B cell (primary cell): Measurements from ENCODE around the gene D2HGDH. TPM values are rescaled to one million over a fixed set of nuclear protein-coding genes. Genes with fewer than 3 reads are reported as not detected.

Source experiments
- ATAC-seq: fragments of 200-7000 bp; cut with Tn5 transposase; one replicate; pipeline ENCODE4 v1.10.0; 2021; ENCODE audit warnings: low read depth, mild to moderate bottlenecking, moderate number of reproducible peaks, moderate library complexity
- CTCF ChIA-PET: fragments of 350-600 bp; sonication (Branson Sonifier 250); formaldehyde crosslinking; loops from one replicate; lab custom pipeline; 2021; ENCODE audit warnings: antibody characterized with exemption, inconsistent platforms; lab: Charles Lee
- POLR2A ChIA-PET: fragments of 350-600 bp; sonication (Branson Sonifier 250); formaldehyde crosslinking; loops from one replicate; lab custom pipeline; 2021; ENCODE audit warnings: antibody characterized with exemption; lab: Charles Lee
- DNase-seq: peaks from one replicate; pipeline ENCODE4 v3.0.0; 2013
- H2AFZ ChIP-seq: 2 replicates; pipeline ENCODE4 v1.6.1; 2012; ENCODE audit warnings: mild to moderate bottlenecking, low read depth, low read length; ENCODE audit not compliant: insufficient read depth, poor library complexity, severe bottlenecking
- H3K27ac ChIP-seq, 2 donors: 1 replicate in 1 of 2; 2 replicates in 1 of 2; pipeline ENCODE4 v1.5.1; 2012 to 2013; ENCODE audit warnings: low read length in 2 of 2, mild to moderate bottlenecking in 2 of 2, moderate library complexity in 1 of 2
- H3K27me3 ChIP-seq, 4 experiments: fragments of 200-600 bp in 1 of 4; sonication (generic) in 1 of 4; replicated peaks in 1 of 4; 1 replicate in 2 of 4; 2 replicates in 2 of 4; pipeline versions ENCODE4 v1.6.1 to v1.7.0; 2013 to 2016; ENCODE audit warnings: low read length in 3 of 4, mild to moderate bottlenecking in 2 of 4, mixed read lengths in 1 of 4, moderate library complexity in 1 of 4; ENCODE audit not compliant: insufficient read depth in 4 of 4, control insufficient read depth in 3 of 4; ENCODE audit errors: control extremely low read depth in 1 of 4
- H3K36me3 ChIP-seq, 2 experiments: replicated peaks in 1 of 2; 1 replicate in 1 of 2; 2 replicates in 1 of 2; pipeline versions ENCODE4 v1.6.1 to v1.7.1; 2013; ENCODE audit warnings: low read length in 1 of 2; ENCODE audit not compliant: insufficient read depth in 2 of 2, control insufficient read depth in 1 of 2; ENCODE audit errors: control extremely low read depth in 1 of 2, extremely low read depth in 1 of 2
- H3K4me1 ChIP-seq, 2 donors: fragments of 200-600 bp in 1 of 2; sonication (generic) in 1 of 2; 1 replicate in 1 of 2; 2 replicates in 1 of 2; pipeline versions ENCODE4 v1.5.1 to v1.6.1; 2013 to 2017; ENCODE audit warnings: low read length in 2 of 2; ENCODE audit not compliant: control insufficient read depth in 2 of 2, insufficient read depth in 2 of 2
- H3K4me2 ChIP-seq: replicated peaks from 2 replicates; pipeline ENCODE3; 2012; ENCODE audit warnings: mild to moderate bottlenecking, low read depth, low read length; ENCODE audit not compliant: poor library complexity, severe bottlenecking
- H3K4me3 ChIP-seq, 5 experiments: fragments of 200-600 bp in 1 of 5; sonication (generic) in 1 of 5; 1 replicate in 3 of 5; 2 replicates in 2 of 5; pipeline versions ENCODE4 v1.5.1 to v1.7.0; 2011 to 2016; ENCODE audit warnings: low read length in 4 of 5, mild to moderate bottlenecking in 4 of 5, low read depth in 2 of 5, control low read depth in 1 of 5, moderate library complexity in 1 of 5; ENCODE audit not compliant: insufficient read depth in 1 of 5; ENCODE audit errors: control extremely low read depth in 1 of 5, extremely low read depth in 1 of 5
- H3K79me2 ChIP-seq: fragments of 200-600 bp; sonication (generic); one replicate; pipeline ENCODE4 v1.6.0; 2016; ENCODE audit warnings: low read length; ENCODE audit not compliant: control insufficient read depth, insufficient read depth
- H3K9ac ChIP-seq: fragments of 200-600 bp; sonication (generic); 2 replicates; pipeline ENCODE4 v1.6.1; 2017; ENCODE audit warnings: mild to moderate bottlenecking, low read length, moderate library complexity
- H3K9me3 ChIP-seq, 3 donors: one replicate each; pipeline versions ENCODE4 v1.6.1 to v1.7.1; 2013; ENCODE audit warnings: low read length in 2 of 3; ENCODE audit not compliant: control insufficient read depth in 2 of 3, insufficient read depth in 1 of 3; ENCODE audit errors: control extremely low read depth in 1 of 3
- H4K20me1 ChIP-seq: 2 replicates; pipeline ENCODE4 v1.6.0; 2012; ENCODE audit warnings: mild to moderate bottlenecking, low read length; ENCODE audit not compliant: insufficient read depth, control insufficient read depth, poor library complexity, severe bottlenecking
- H3K27ac Mint-ChIP-seq: one replicate; pipeline ENCODE4 v1.8.0; 2021; ENCODE audit warnings: mixed read lengths
- H3K27me3 Mint-ChIP-seq: one replicate; pipeline ENCODE4 v1.8.0; 2021; ENCODE audit warnings: mixed read lengths
- H3K4me1 Mint-ChIP-seq: one replicate; pipeline ENCODE4 v1.8.0; 2021; ENCODE audit warnings: mixed read lengths
- H3K4me3 Mint-ChIP-seq: one replicate; pipeline ENCODE4 v1.8.0; 2021; ENCODE audit warnings: mixed read lengths
- H3K9me3 Mint-ChIP-seq: one replicate; pipeline ENCODE4 v1.8.0; 2022; ENCODE audit warnings: mixed read lengths; ENCODE audit not compliant: insufficient read depth
- EZH2 ChIP-seq: IDR thresholded peaks from 2 replicates; pipeline ENCODE4 v1.6.1; 2012; ENCODE audit warnings: borderline replicate concordance, low read depth, mild to moderate bottlenecking, moderate library complexity, low read length; ENCODE audit not compliant: insufficient read depth, poor library complexity, severe bottlenecking
- WGBS: methylation state at CpG from one replicate; pipeline ENCODE4 v1.1.5; 2013; ENCODE audit warnings: missing lambda C conversion rate; ENCODE audit not compliant: insufficient coverage; 5-methylcytosine and 5-hydroxymethylcytosine counted together
- intact Hi-C: fragments of 100-400 bp; cut with micrococcal nuclease; formaldehyde crosslinking; loops from one replicate; pipeline ENCODE4 v1.10.0; 2022
- polyA plus RNA-seq: library from polyadenylated mRNA; depleted of rRNA; stranded (reverse); fragments of >200 nt; gene quantifications from 2 replicates; pipeline ENCODE4 v1.2.3, GENCODE V29; 2012
- total RNA-seq, 2 donors: library from RNA; stranded (reverse); fragments of 120-200 nt in 1 of 2; gene quantifications; 1 replicate in 1 of 2; 2 replicates in 1 of 2; pipeline versions ENCODE4 v1.2.3 to v1.2.4, GENCODE V29; 2013 to 2022
- TF ChIP-seq, protein P1 (sequence below): fragments of 200-600 bp; IDR thresholded peaks from one replicate; pipeline ENCODE4 v1.8.0; 2022; ENCODE audit warnings: antibody characterized with exemption, mild to moderate bottlenecking

Gene D2HGDH
- total and polyA plus RNA-seq, 2 donors (not counting 1 experiment from before 2014, with no cell fraction given) = 44.0 to 67.7 TPM

DNA sequence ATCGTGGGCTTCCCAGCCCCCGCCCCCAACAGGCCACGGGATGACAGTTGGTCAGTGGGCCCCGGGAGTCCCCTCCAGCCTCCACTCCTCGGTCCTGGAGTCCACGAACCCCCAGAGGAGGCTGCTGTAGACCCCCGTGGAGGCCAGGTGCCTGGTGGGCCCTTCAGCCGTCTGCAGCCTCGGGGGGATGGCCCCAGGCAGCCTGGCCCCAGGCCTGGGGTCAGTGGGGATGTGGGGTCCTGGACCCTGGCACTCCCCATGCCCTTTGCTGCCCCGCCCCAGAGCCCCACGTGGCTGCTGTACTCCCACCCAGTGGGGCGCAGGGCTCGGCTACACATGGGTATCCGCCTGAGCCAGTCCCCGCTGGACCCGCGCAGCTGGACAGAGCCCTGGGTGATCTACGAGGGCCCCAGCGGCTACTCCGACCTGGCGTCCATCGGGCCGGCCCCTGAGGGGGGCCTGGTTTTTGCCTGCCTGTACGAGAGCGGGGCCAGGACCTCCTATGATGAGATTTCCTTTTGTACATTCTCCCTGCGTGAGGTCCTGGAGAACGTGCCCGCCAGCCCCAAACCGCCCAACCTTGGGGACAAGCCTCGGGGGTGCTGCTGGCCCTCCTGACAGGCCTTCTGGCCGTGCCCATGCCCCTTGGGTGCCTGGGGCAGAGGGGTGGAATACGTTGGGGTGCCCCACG lies 82.1 kb downstream of the D2HGDH start:
- ATAC-seq = no peak

More for the DNA sequence above, 82.1 kb downstream of the D2HGDH start:
- no peak overlapping the region for H3K27ac Mint-ChIP-seq
- Histone ChIP-seq H3K4me1 (peaks cover 10 to 30% of the 10 kb centered on the region in 2 donors), H3K36me3 (no peaks in the 10 kb centered on the region), H2AFZ (no peak overlapping the region), H4K20me1 (no peaks in the 10 kb centered on the region), H3K27ac (no peak overlapping the region), H3K79me2 (no peaks in the 10 kb centered on the region), H3K4me2 (no peak overlapping the region), H3K27me3 (peaks cover 0 to 19% (median 0%) of the 10 kb centered on the region in 4 experiments), H3K9ac (no peak overlapping the region), H3K9me3 (peaks cover 0 to 15% (median 0%) of the 10 kb centered on the region in 3 donors), H3K4me3 (no peak overlapping the region)
- no peak for TF ChIP-seq EZH2
- TF ChIP-seq, protein P1, sequence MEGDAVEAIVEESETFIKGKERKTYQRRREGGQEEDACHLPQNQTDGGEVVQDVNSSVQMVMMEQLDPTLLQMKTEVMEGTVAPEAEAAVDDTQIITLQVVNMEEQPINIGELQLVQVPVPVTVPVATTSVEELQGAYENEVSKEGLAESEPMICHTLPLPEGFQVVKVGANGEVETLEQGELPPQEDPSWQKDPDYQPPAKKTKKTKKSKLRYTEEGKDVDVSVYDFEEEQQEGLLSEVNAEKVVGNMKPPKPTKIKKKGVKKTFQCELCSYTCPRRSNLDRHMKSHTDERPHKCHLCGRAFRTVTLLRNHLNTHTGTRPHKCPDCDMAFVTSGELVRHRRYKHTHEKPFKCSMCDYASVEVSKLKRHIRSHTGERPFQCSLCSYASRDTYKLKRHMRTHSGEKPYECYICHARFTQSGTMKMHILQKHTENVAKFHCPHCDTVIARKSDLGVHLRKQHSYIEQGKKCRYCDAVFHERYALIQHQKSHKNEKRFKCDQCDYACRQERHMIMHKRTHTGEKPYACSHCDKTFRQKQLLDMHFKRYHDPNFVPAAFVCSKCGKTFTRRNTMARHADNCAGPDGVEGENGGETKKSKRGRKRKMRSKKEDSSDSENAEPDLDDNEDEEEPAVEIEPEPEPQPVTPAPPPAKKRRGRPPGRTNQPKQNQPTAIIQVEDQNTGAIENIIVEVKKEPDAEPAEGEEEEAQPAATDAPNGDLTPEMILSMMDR = no peak
- CTCF ChIA-PET = no interaction called here
- POLR2A ChIA-PET = no interaction called here
- H3K4me1 Mint-ChIP-seq = peaks cover 17% of the 10 kb centered on the region
- intact Hi-C loops = no loop called here
- no peak overlapping the region for H3K4me3 Mint-ChIP-seq
- peaks cover 15% of the 10 kb centered on the region for H3K27me3 Mint-ChIP-seq
- no peaks in the 10 kb centered on the region for H3K9me3 Mint-ChIP-seq
- no peak for DNase-seq
- WGBS = 84% methylated on average over 31 of the region's 33 CpGs
